GM18873 (cell line): ENCODE data around the gene DPCD.
"Not testable (repeated sequence)": the region's sequence is repeated elsewhere in the genome, so short reads cannot be mapped to it uniquely, and the experiment has no call there.

ENCODE experiments used
- ATAC-seq: cut with Tn5 transposase; IDR thresholded peaks from one replicate; pipeline ENCODE4 v1.9.1; 2021; ENCODE audit warnings: mild to moderate bottlenecking, moderate library complexity, moderate number of reproducible peaks; ENCODE audit not compliant: unreplicated experiment, low FRiP score

DPCD gene

DNA sequence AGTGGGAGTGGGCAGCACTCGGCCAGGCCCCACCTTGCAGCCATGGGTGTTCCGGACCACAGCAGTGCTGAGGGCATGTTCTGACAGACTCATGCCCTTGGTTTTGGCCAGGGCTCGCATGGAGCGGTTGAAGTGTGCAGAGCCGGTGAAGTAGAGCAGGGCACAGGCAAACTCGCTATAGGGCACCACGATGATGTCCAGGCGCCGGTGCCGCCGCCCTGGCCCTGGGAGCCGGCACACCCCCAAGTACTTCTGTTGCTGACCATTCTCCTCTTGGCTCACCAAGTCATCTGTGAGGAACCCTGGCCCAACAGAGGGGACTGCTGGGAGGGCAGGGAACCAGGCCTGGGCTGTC lies 8.6 kb upstream of the DPCD start:
- no peak for ATAC-seq

DNA sequence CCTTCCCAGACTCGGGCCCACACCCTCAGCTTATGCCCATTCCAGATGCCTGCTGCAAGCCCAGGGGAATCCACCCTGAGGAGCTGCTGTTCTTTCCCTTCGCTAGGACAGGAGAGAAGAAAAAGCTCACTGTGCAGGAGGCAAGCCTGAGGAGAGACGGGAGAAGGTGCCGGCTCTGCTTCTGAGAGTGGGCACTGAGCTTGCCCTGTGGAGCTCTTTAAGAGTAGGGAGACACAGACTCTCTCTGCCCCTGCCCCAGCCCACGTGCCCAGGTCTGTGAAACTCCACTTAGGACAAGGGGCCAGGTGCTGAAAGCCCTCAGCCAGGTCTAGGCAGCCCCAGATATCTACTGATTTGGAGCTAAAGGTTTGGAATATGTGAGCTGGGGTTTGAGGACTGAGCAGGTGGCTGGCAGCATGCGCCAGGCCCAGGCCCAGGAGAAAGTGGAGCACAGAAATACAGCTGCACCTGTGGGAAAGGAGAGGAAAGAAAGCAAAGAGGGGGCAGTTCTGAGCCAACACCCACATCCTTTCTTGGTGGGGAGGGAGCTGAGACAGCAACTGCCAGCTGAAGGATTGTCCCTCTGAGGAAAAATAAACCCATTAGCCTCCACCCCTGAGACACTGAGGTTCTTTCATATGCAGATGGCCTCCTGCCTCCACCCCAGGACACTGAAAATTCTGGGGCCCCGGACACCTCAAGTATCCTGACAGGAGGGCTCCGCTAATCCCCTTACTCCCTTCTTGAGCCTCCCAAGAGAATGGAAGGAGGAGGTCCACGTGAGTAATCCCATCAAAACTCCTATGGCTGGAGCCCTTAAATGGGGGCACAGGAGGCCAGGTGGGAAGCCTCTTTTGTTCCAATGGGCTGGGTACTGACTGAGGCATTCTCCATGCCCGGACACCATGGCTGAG lies 7.4 kb upstream of the DPCD start:
- ATAC-seq = no peak

DNA sequence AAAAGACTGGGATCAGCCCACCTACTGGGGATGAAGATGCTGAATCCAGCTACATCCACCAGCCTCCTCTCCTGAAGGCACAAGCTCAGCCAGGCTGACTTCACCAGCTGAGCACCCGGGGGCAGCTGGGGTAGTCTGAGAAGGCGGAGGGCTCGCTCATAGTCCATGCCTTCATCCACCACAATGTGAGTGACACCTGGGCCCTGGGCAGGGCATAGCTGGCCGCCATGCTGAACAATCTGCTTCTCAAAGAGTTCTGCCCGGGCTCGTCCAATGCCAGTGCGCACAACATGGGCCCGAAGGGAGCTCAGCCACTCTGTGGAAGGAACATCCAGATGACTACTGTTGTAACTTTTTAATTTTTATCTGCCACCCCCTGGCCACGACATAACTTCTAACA lies 2.3 kb upstream of the DPCD start:
- ATAC-seq = no peak

- ATAC-seq = no peak
Measured at GRCh38 chr10:101588879-101589278, 758 bp downstream of the DPCD start.

GRCh38 chr10:101593331-101593730 lies 5.2 kb downstream of the DPCD start:
- ATAC-seq = not testable (repeated sequence)

GRCh38 chr10:101595591-101596433 lies 7.7 kb downstream of the DPCD start:
- ATAC-seq = no peak

DNA sequence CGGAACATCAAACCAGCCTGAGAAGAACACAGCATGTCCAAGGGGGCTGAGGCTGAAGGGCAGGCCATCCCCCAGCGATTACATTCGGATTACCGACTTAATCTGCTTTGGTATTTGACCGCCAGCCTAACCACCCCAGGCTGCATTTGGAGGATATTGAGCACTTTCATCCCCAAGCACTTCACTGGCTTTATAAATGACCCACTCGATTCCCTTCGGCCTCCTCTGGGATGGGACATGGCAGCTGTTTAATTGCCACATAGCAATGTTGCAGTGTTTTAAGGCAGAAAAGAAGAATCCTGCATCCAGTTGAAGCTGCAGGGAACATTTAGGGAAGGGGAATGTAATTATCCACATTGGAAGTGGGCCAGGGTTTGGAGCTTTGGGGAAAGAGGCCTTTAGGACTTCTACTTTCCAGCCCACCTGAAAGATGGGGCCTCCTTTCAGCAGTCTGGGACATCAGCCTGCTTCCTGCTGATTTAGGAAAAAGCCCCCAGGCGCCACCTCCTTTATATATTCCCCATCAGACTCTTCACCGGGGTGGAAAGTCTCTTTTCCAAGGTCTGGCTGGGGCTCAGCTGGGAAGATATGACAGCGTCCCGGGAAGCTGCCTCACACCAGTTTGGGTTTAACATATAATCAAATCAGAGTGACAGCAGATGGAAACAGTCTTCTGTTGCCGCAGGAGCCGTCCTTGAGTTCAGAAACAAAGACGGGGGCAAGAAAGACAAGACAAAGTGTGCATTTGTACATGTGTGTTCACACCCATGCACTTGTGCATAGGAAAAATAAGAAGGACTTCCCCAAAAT lies 9.2 kb downstream of the DPCD start:
- no peak for ATAC-seq

DNA sequence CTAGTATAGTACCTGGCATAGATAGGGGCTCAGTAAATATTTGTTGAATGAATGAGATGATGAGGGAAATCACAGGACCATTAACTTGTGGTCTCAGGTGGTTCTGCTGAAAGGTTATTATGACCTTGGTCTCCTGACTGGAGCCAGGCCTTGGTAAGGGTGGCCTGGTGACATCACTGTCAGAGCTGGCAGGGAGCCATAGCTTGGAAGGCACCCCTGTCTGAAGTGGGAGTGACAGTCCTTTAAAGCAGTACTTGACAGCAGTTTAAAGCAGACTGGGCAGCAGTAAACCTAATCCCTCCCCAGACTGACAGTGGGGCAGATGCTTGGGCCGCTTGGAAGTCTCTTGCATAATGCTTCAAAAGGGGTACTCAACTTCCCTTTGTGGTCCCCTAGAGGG lies 13.4 kb downstream of the DPCD start:
- no peak for ATAC-seq

- no peak for ATAC-seq
Measured at GRCh38 chr10:101602761-101603398, 14.8 kb downstream of the DPCD start.

DNA sequence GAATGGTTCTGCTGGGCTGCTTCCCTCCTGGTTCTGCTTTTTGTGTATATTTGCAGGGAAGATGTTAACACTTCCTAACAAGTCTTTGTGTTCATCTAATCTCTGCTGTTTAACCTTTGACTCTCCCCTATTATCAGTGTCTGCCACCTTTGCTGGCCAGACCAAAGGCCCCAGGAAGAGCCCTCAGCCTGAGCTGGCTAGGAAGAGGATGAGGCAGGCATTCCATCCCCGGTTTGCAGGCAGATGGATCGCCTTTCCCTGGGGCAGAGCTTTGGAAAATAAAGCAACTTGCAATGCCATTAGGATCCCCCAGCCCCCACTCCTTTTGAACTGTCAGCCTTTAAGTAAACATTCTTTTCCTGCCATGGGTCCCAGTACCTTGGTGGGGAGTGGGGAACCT lies 19.0 kb downstream of the DPCD start:
- no peak for ATAC-seq

GRCh38 chr10:101609481-101609880 lies 21.4 kb downstream of the DPCD start:
- ATAC-seq = no peak

GRCh38 chr10:101611096-101611905 lies 23.2 kb downstream of the DPCD start:
- ATAC-seq = no peak

DNA sequence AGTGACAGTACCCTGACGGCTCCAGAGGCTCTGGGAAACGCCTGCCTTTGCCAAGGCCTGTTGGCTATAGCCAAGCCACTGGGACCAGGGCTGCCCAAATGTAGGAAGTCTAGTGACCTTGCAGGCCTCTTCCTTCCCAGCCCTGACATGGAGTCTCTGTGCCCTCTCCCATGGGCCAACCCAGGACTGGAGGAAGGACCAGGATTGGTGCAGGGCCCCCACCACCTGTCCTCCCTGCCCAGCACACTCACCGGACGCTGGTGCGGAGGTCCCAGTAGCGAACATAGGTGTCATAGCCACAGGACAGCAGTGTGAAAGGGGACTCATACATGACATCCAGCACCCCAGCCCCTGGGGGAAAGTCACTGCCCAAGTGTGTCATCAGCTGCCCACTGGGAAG lies 24.0 kb downstream of the DPCD start:
- no peak for ATAC-seq

GRCh38 chr10:101612872-101613271 lies 24.8 kb downstream of the DPCD start:
- no peak for ATAC-seq

DNA sequence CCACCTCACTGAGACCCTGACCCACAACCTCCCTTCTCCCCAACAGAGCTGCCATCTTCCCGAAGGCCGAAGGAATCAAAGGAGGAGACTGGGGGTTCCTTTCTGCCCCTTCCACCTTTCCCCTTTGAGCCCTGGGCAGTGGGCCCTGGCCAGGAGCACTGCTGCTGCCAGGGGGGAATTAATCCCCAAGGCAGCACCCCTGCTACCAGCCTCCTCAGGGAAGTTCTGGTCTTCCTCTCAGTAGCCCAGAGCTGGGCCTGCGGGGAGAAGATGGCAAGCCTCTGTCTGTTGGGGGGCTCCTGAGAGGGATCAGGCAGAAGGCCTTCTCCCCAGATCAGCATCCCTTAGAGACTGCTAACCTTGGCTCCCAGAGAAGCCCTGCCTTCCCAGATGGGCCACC lies 25.5 kb downstream of the DPCD start:
- no peak for ATAC-seq

DNA sequence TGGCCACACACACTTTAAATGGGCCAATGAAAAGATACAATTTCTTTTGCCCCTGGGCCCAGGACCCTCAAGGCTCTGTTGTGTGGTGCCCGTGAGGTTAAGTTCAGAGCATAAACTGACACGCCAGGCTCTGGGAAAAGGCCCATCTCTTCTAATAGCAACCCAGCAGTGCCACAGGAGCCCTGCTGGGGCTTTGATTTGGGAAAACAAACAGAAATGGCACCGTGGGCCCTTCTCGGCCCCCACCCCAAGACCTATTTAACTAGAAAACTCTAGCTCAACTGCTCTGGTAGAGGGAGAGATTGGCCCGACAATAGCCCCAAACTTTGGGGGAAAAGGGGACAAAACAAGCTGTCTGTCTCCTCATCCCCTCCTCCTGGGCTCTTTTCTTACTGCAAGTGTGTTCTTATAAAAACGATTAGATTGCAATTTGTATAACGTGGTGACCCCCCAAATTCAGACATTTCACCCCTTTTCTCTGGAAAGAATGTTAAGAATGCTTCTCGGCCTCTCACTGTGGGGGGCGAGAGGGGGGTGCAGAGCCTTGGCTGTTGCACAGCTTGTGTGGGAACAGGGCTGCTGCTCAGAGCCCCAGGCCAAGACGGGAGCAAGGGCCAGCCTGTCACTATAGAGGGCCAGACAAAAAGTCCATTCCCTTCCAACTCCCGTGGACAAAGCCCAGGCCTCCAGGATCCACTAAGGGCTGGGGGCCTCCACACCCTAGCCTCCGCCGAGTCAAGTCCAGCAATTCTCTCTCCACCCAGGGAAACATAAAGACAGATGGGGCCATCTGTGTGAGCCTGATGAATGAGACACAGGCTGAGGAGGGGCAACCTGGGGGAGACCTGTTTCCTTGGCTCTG lies 26.8 kb downstream of the DPCD start:
- ATAC-seq = no peak

GRCh38 chr10:101615525-101616116 lies 27.5 kb downstream of the DPCD start:
- no peak for ATAC-seq

GRCh38 chr10:101616415-101617101 lies 28.4 kb downstream of the DPCD start:
- ATAC-seq = no peak
